Suprapubic skin (tissue), 3 donors: ENCODE data around the gene CISD1.

Source experiments
- CTCF ChIP-seq, 2 donors: fragments of 200-600 bp in 1 of 2; fragments of 450-650 bp in 1 of 2; sonication (generic) in 1 of 2; IDR thresholded peaks; one replicate each; pipeline ENCODE4 v1.5.1; 2016 to 2019; ENCODE audit warnings: antibody characterized with exemption in 2 of 2, mild to moderate bottlenecking in 1 of 2, moderate library complexity in 1 of 2
- POLR2A ChIP-seq, 2 donors: fragments of 450-650 bp; IDR thresholded peaks; one replicate each; pipeline ENCODE4 v1.6.1; 2017; ENCODE audit warnings: antibody characterized with exemption in 2 of 2, mild to moderate bottlenecking in 2 of 2, moderate library complexity in 2 of 2

GRCh38 chr10:58335306-58336005, 66.5 kb downstream of the CISD1 start:
- TF ChIP-seq CTCF (IDR thresholded peaks at IDR 0.05) (no peak), POLR2A (IDR thresholded peaks at IDR 0.05) (no peak)
